Body of pancreas (tissue), 4 donors: ENCODE data around the gene BEND5. TPM values are rescaled to one million over a fixed set of nuclear protein-coding genes. Genes with fewer than 3 reads are reported as not detected.

Source experiments
- ATAC-seq: fragments of 150-250 bp; one replicate; pipeline ENCODE4 v1.9.1; 2016
- DNase-seq, 4 donors: peaks; one replicate each; pipeline ENCODE4 v3.0.0-alpha.2; 2019
- H3K27ac ChIP-seq, 4 donors: fragments of 200-600 bp; sonication (generic); 1 replicate in 3 of 4; 2 replicates in 1 of 4; pipeline versions ENCODE4 v1.5.1 to v1.6.1; 2016 to 2019; ENCODE audit warnings: mild to moderate bottlenecking in 1 of 4, mixed read lengths in 1 of 4, moderate library complexity in 1 of 4
- H3K27me3 ChIP-seq, 2 donors: fragments of 200-600 bp; sonication (generic); one replicate each; pipeline ENCODE4 v1.6.0; 2016; ENCODE audit warnings: mild to moderate bottlenecking in 1 of 2
- H3K36me3 ChIP-seq, 2 donors: fragments of 200-600 bp; sonication (generic); replicated peaks in 1 of 2; 2 replicates each; pipeline ENCODE4 v1.5.1; 2016; ENCODE audit warnings: low read depth in 2 of 2; ENCODE audit not compliant: insufficient read depth in 1 of 2
- H3K4me1 ChIP-seq: fragments of 200-600 bp; sonication (generic); one replicate; pipeline ENCODE4 v1.6.0; 2016
- H3K4me3 ChIP-seq, 2 donors: fragments of 200-600 bp; sonication (generic); 1 replicate in 1 of 2; 2 replicates in 1 of 2; pipeline ENCODE4 v1.5.1; 2016 to 2019
- H3K9me3 ChIP-seq, 3 donors: fragments of 200-600 bp; sonication (generic); 1 replicate in 2 of 3; 2 replicates in 1 of 3; pipeline ENCODE4 v1.5.1; 2016
- POLR2A ChIP-seq, 3 donors: fragments of 450-650 bp; IDR thresholded peaks; one replicate each; pipeline ENCODE4 v1.6.1; 2016; ENCODE audit warnings: antibody characterized with exemption in 3 of 3, mild to moderate bottlenecking in 2 of 3
- WGBS, 2 donors: methylation state at CpG; one replicate each; pipeline ENCODE4 v1.1.5; 2017; 5-methylcytosine and 5-hydroxymethylcytosine counted together
- intact Hi-C: fragments of 100-400 bp; cut with DNase I; formaldehyde crosslinking; loops from one replicate; pipeline ENCODE4 v1.15.1; 2023
- total RNA-seq, 2 donors: library from RNA; depleted of rRNA; stranded (reverse); fragments of >200 nt; gene quantifications; one replicate each; pipeline ENCODE4 v1.1.0, GENCODE V29; 2016
- TF ChIP-seq, protein P1 (sequence below), 7 experiments: fragments of 450-650 bp in 4 of 7; fragments of 200-600 bp in 3 of 7; sonication (generic) in 3 of 7; IDR thresholded peaks; one replicate each; pipeline ENCODE4 v1.5.1; 2016 to 2019; ENCODE audit warnings: antibody characterized with exemption in 7 of 7

BEND5 gene
- total RNA-seq, 2 donors from 2014 or later = 2.3 to 8.6 TPM

- ATAC-seq (no peak), DNase-seq (no peak)
- H3K36me3 ChIP-seq = no peaks in the 10 kb centered on the region
- H3K27ac ChIP-seq = no peak overlapping the region
- 52 to 61% methylated on average over 3 of the region's 3 CpGs for WGBS, 2 donors
- H3K9me3 ChIP-seq = no peaks in the 10 kb centered on the region
- no peaks in the 10 kb centered on the region for H3K27me3 ChIP-seq
- no peak for TF ChIP-seq POLR2A (IDR thresholded peaks at IDR 0.05)
- TF ChIP-seq, protein P1, sequence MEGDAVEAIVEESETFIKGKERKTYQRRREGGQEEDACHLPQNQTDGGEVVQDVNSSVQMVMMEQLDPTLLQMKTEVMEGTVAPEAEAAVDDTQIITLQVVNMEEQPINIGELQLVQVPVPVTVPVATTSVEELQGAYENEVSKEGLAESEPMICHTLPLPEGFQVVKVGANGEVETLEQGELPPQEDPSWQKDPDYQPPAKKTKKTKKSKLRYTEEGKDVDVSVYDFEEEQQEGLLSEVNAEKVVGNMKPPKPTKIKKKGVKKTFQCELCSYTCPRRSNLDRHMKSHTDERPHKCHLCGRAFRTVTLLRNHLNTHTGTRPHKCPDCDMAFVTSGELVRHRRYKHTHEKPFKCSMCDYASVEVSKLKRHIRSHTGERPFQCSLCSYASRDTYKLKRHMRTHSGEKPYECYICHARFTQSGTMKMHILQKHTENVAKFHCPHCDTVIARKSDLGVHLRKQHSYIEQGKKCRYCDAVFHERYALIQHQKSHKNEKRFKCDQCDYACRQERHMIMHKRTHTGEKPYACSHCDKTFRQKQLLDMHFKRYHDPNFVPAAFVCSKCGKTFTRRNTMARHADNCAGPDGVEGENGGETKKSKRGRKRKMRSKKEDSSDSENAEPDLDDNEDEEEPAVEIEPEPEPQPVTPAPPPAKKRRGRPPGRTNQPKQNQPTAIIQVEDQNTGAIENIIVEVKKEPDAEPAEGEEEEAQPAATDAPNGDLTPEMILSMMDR (IDR thresholded peaks at IDR 0.05) = no peak
- intact Hi-C loops = no loop called here
- H3K4me1 ChIP-seq = no peaks in the 10 kb centered on the region
- H3K4me3 ChIP-seq = no peak overlapping the region
Measured at GRCh38 chr1:48688102-48688760, 88.5 kb downstream of the BEND5 start.

GRCh38 chr1:48687282-48688045, 89.2 kb downstream of the BEND5 start:
- Histone ChIP-seq H3K9me3 (no peaks in the 10 kb centered on the region), H3K36me3 (no peaks in the 10 kb centered on the region), H3K4me3 (no peak overlapping the region), H3K4me1 (no peaks in the 10 kb centered on the region), H3K27me3 (no peaks in the 10 kb centered on the region), H3K27ac (no peak overlapping the region)
- no peak for TF ChIP-seq POLR2A (IDR thresholded peaks at IDR 0.05)
- TF ChIP-seq, protein P1 (IDR thresholded peaks at IDR 0.05) = no peak
- intact Hi-C loops = no loop called here
- WGBS, 2 donors = 49 to 62% methylated on average over 13 of the region's 13 CpGs
- DNase-seq = no peak
- no peak for ATAC-seq

DNA sequence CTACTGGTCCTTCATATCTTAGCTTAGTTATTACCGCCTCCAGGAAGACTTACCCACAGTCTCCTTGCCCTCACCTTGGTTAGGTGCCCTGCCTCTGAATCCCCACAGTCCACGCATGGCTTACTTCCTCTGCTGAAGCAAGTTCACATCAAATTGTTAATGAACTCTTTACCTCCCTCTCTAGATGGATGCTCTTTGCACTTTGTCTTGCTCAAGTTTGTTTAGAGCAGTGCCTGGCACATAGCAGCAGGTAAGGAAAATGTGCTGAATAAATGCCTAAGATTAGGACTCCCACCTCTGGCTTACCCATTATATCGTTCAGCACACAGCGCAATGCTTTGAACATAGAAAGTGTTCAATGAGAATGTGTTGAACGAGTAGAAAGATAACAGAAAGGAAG, 90.5 kb downstream of the BEND5 start:
- intact Hi-C loops = no loop called here
- no peaks in the 10 kb centered on the region for H3K9me3 ChIP-seq
- no peaks in the 10 kb centered on the region for H3K36me3 ChIP-seq
- H3K27me3 ChIP-seq = no peaks in the 10 kb centered on the region
- no peak overlapping the region for H3K4me3 ChIP-seq
- ATAC-seq (no peak), DNase-seq (no peak)
- WGBS, 2 donors = 74 to 81% methylated on average over 5 of the region's 5 CpGs
- no peak overlapping the region for H3K27ac ChIP-seq
- H3K4me1 ChIP-seq = no peaks in the 10 kb centered on the region
- TF ChIP-seq POLR2A (IDR thresholded peaks at IDR 0.05) = no peak
- TF ChIP-seq, protein P1 (IDR thresholded peaks at IDR 0.05) = no peak

GRCh38 chr1:48684381-48684780, 92.3 kb downstream of the BEND5 start:
- intact Hi-C loops = no loop called here
- H3K27ac ChIP-seq = no peak overlapping the region
- ATAC-seq (no peak), DNase-seq (no peak)
- no peak for TF ChIP-seq POLR2A (IDR thresholded peaks at IDR 0.05)
- TF ChIP-seq, protein P1 (IDR thresholded peaks at IDR 0.05) = no peak
- WGBS, 2 donors = 86 to 94% methylated on average over 4 of the region's 4 CpGs
- no peaks in the 10 kb centered on the region for H3K4me1 ChIP-seq
- H3K4me3 ChIP-seq = no peak overlapping the region
- H3K9me3 ChIP-seq = no peaks in the 10 kb centered on the region
- H3K27me3 ChIP-seq = no peaks in the 10 kb centered on the region
- no peaks in the 10 kb centered on the region for H3K36me3 ChIP-seq
